Loucy (cell line): ENCODE results near the gene HOXD4.

Experiments
- EZH2phosphoT487 ChIP-seq: fragments of 200-600 bp; IDR thresholded peaks from 2 replicates; pipeline ENCODE4 v1.6.1; 2018; ENCODE audit warnings: antibody characterized with exemption, mild to moderate bottlenecking, moderate library complexity, borderline replicate concordance
- TF ChIP-seq, protein P1 (sequence below): fragments of 200-600 bp; sonication (generic); conservative IDR thresholded peaks from 2 replicates; pipeline ENCODE4 v1.5.1; 2014; ENCODE audit warnings: mild to moderate bottlenecking, antibody characterized with exemption, low read length

DNA sequence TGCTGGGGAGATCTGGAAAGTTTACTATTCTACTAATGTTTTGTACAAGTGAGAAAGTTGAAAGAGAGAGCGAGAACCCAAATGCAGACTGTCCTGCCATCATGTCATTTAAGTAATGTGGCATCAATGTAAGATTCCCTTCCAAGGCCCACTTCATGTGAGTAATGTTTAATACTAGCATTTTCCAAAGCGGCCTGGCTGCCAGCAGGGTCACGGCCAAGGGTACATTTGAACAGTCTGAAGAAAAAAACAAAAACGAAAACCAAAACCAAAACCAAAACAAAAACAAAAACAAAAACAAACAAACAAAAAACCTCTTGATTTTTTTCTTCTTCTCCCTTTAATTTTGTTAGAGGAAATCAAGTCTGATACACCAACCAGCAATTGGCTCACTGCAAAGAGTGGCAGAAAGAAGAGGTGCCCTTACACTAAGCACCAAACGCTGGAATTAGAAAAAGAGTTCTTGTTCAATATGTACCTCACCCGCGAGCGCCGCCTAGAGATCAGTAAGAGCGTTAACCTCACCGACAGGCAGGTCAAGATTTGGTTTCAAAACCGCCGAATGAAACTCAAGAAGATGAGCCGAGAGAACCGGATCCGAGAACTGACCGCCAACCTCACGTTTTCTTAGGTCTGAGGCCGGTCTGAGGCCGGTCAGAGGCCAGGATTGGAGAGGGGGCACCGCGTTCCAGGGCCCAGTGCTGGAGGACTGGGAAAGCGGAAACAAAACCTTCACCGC is 32.6 kb upstream of the HOXD4 start:
- TF ChIP-seq, protein P1, sequence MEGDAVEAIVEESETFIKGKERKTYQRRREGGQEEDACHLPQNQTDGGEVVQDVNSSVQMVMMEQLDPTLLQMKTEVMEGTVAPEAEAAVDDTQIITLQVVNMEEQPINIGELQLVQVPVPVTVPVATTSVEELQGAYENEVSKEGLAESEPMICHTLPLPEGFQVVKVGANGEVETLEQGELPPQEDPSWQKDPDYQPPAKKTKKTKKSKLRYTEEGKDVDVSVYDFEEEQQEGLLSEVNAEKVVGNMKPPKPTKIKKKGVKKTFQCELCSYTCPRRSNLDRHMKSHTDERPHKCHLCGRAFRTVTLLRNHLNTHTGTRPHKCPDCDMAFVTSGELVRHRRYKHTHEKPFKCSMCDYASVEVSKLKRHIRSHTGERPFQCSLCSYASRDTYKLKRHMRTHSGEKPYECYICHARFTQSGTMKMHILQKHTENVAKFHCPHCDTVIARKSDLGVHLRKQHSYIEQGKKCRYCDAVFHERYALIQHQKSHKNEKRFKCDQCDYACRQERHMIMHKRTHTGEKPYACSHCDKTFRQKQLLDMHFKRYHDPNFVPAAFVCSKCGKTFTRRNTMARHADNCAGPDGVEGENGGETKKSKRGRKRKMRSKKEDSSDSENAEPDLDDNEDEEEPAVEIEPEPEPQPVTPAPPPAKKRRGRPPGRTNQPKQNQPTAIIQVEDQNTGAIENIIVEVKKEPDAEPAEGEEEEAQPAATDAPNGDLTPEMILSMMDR, result peak; percentile 70
- TF ChIP-seq EZH2phosphoT487, result no peak
